H1 (cell line): ENCODE measurements around the gene SH3BP5. TPM values are rescaled to one million over a fixed set of nuclear protein-coding genes. Genes with fewer than 3 reads are reported as not detected.
A peak's percentile ranks its signal among the peaks of the same experiment; 100 is the strongest.

Experiments
- CTCF ChIA-PET: fragments of 300-600 bp; sonication (Branson Sonifier 250); formaldehyde crosslinking; loops from one replicate; lab custom pipeline; 2021; ENCODE audit not compliant: partially characterized antibody; lab: Charles Lee
- POLR2A ChIA-PET: fragments of 300-600 bp; sonication (Branson Sonifier 250); formaldehyde crosslinking; loops from one replicate; lab custom pipeline; 2021; ENCODE audit warnings: inconsistent platforms; ENCODE audit not compliant: partially characterized antibody; lab: Charles Lee
- DNase-seq, 2 experiments: peaks; one replicate each; pipeline versions ENCODE4 v3.0.0 to v3.0.0-alpha.2; 2010 to 2022; ENCODE audit warnings: low spot score in 2 of 2, low read depth in 1 of 2, mixed read lengths in 1 of 2
- FAIRE-seq: peaks from 2 replicates; lab custom pipeline; 2011; peaks lifted over from hg19 to GRCh38; lab: Jason Lieb, UNC
- H2AFZ ChIP-seq: 2 replicates; pipeline ENCODE4 v1.8.1; 2012; ENCODE audit warnings: low read length, inconsistent platforms
- H2AK5ac ChIP-seq: 2 replicates; pipeline ENCODE4 v1.6.1; 2013; ENCODE audit warnings: low read depth, low read length
- H2BK120ac ChIP-seq: replicated peaks from 2 replicates; pipeline ENCODE3; 2013; ENCODE audit warnings: low read depth, low read length, inconsistent platforms
- H2BK12ac ChIP-seq: 2 replicates; pipeline ENCODE4 v1.6.1; 2013; ENCODE audit warnings: low read depth, low read length
- H2BK15ac ChIP-seq: 2 replicates; pipeline ENCODE4 v1.6.1; 2013; ENCODE audit warnings: low read length
- H2BK20ac ChIP-seq: 2 replicates; pipeline ENCODE4 v1.6.1; 2013; ENCODE audit warnings: low read length
- H2BK5ac ChIP-seq: 2 replicates; pipeline ENCODE4 v1.6.1; 2013; ENCODE audit warnings: low read depth, low read length
- H3K14ac ChIP-seq: 2 replicates; pipeline ENCODE4 v1.6.1; 2013; ENCODE audit warnings: inconsistent platforms; ENCODE audit not compliant: insufficient read length
- H3K18ac ChIP-seq: 2 replicates; pipeline ENCODE4 v1.6.1; 2013; ENCODE audit warnings: low read length; ENCODE audit errors: extremely low read depth
- H3K23ac ChIP-seq: 2 replicates; pipeline ENCODE4 v1.6.1; 2013; ENCODE audit warnings: inconsistent platforms; ENCODE audit not compliant: insufficient read length
- H3K23me2 ChIP-seq: 2 replicates; pipeline ENCODE4 v1.6.1; 2013; ENCODE audit warnings: low read depth, low read length
- H3K27ac ChIP-seq: 2 replicates; pipeline ENCODE4 v1.6.1; 2011; ENCODE audit warnings: low read depth, low read length, inconsistent platforms
- H3K27me3 ChIP-seq, 4 experiments: replicated peaks in 1 of 4; 1 replicate in 1 of 4; 2 replicates in 3 of 4; pipeline versions ENCODE4 v1.6.1 to v1.8.1; 2011 to 2013; ENCODE audit warnings: low read length in 3 of 4, mild to moderate bottlenecking in 3 of 4, inconsistent platforms in 2 of 4, mixed read lengths in 2 of 4, moderate library complexity in 1 of 4; ENCODE audit not compliant: control insufficient read depth in 3 of 4, insufficient read depth in 3 of 4; ENCODE audit errors: extremely low read depth in 1 of 4
- H3K36me3 ChIP-seq, 4 experiments: 2 replicates each; pipeline versions ENCODE4 v1.6.1 to v1.8.1; 2011 to 2013; ENCODE audit warnings: mild to moderate bottlenecking in 4 of 4, low read length in 3 of 4, moderate library complexity in 2 of 4, control low read depth in 1 of 4, inconsistent platforms in 1 of 4; ENCODE audit not compliant: insufficient read depth in 4 of 4, control insufficient read depth in 2 of 4
- H3K4ac ChIP-seq: replicated peaks from 2 replicates; pipeline ENCODE3; 2013; ENCODE audit warnings: low read length, low read depth, mixed read lengths, inconsistent platforms; ENCODE audit not compliant: insufficient read length
- H3K4me1 ChIP-seq, 4 experiments: replicated peaks in 1 of 4; 1 replicate in 1 of 4; 2 replicates in 3 of 4; pipeline versions ENCODE4 v1.6.1 to v1.8.1; 2011 to 2013; ENCODE audit warnings: low read length in 3 of 4, inconsistent platforms in 2 of 4, mixed read lengths in 1 of 4; ENCODE audit not compliant: insufficient read depth in 4 of 4, control insufficient read depth in 3 of 4
- H3K4me2 ChIP-seq, 2 experiments: 2 replicates each; pipeline versions ENCODE4 v1.6.1 to v1.8.1; 2011 to 2013; ENCODE audit warnings: low read depth in 2 of 2, low read length in 2 of 2, control low read depth in 1 of 2, inconsistent platforms in 1 of 2, mild to moderate bottlenecking in 1 of 2; ENCODE audit not compliant: insufficient read depth in 1 of 2
- H3K4me3 ChIP-seq, 4 experiments: fragments of 200-600, 300-600 bp in 1 of 4; sonication (generic), shearing (Covaris generic), sonication (Bioruptor Twin) in 1 of 4; 2 replicates each; pipeline versions ENCODE4 v1.5.1 to v1.8.1; 2011 to 2016; ENCODE audit warnings: low read length in 4 of 4, low read depth in 3 of 4, control low read depth in 2 of 4, inconsistent platforms in 2 of 4, mild to moderate bottlenecking in 2 of 4, mixed read lengths in 1 of 4, moderate library complexity in 1 of 4; ENCODE audit not compliant: insufficient read depth in 2 of 4; ENCODE audit errors: extremely low read depth in 1 of 4
- H3K56ac ChIP-seq: replicated peaks from 2 replicates; pipeline ENCODE3; 2013; ENCODE audit warnings: low read depth, mild to moderate bottlenecking, mixed read lengths, low read length, inconsistent platforms; ENCODE audit not compliant: insufficient read length
- H3K79me1 ChIP-seq: 2 replicates; pipeline ENCODE4 v1.6.1; 2013; ENCODE audit warnings: low read depth, low read length, control low read depth
- H3K79me2 ChIP-seq, 2 experiments: 2 replicates each; pipeline versions ENCODE4 v1.6.1 to v1.8.1; 2012 to 2013; ENCODE audit warnings: low read length in 2 of 2, mild to moderate bottlenecking in 2 of 2, inconsistent platforms in 1 of 2; ENCODE audit not compliant: insufficient read depth in 2 of 2, control insufficient read depth in 1 of 2
- H3K9ac ChIP-seq, 4 experiments: replicated peaks in 1 of 4; 1 replicate in 1 of 4; 2 replicates in 3 of 4; pipeline versions ENCODE4 v1.6.1 to v1.8.1; 2011 to 2013; ENCODE audit warnings: low read depth in 3 of 4, low read length in 3 of 4, control low read depth in 2 of 4, mild to moderate bottlenecking in 2 of 4, moderate library complexity in 2 of 4, inconsistent platforms in 1 of 4; ENCODE audit errors: extremely low read depth in 1 of 4
- H3K9me3 ChIP-seq, 2 experiments: 2 replicates each; pipeline versions ENCODE4 v1.6.1 to v1.8.1; 2012 to 2013; ENCODE audit warnings: mild to moderate bottlenecking in 2 of 2, moderate library complexity in 2 of 2, control low read depth in 1 of 2, inconsistent platforms in 1 of 2, low read depth in 1 of 2, low read length in 1 of 2, mixed read lengths in 1 of 2; ENCODE audit not compliant: insufficient read depth in 2 of 2
- H4K20me1 ChIP-seq, 2 experiments: replicated peaks in 1 of 2; 2 replicates each; pipeline versions ENCODE3 to v1.8.1; 2011 to 2013; ENCODE audit warnings: inconsistent platforms in 2 of 2, low read length in 2 of 2, mild to moderate bottlenecking in 1 of 2; ENCODE audit not compliant: insufficient read depth in 2 of 2, control insufficient read depth in 1 of 2
- H4K5ac ChIP-seq: 2 replicates; pipeline ENCODE4 v1.6.1; 2013; ENCODE audit warnings: low read length, low read depth, mixed read lengths, inconsistent platforms; ENCODE audit not compliant: insufficient read length
- H4K8ac ChIP-seq: 2 replicates; pipeline ENCODE4 v1.8.0; 2013; ENCODE audit warnings: mild to moderate bottlenecking, moderate library complexity, low read length, inconsistent platforms; ENCODE audit not compliant: insufficient read depth; ENCODE audit errors: extremely low read depth
- H4K91ac ChIP-seq: replicated peaks from 2 replicates; pipeline ENCODE3; 2013; ENCODE audit warnings: low read length, mixed read lengths, inconsistent platforms; ENCODE audit not compliant: insufficient read length
- BACH1 ChIP-seq: IDR thresholded peaks from 2 replicates; pipeline ENCODE4 v1.6.1; 2012; ENCODE audit warnings: low read length, improper control_type of control experiment
- MAFK ChIP-seq: IDR thresholded peaks from 2 replicates; pipeline ENCODE4 v1.6.1; 2012; ENCODE audit warnings: low read depth, mild to moderate bottlenecking, improper control_type of control experiment, low read length
- WGBS, 2 experiments: shearing (Covaris generic) in 1 of 2; methylation state at CpG; one replicate each; pipeline versions ENCODE4 v1.1.6 to v1.1.7; 2013 to 2015; ENCODE audit warnings: low lambda C conversion rate in 2 of 2, mixed read lengths in 2 of 2, inconsistent platforms in 1 of 2, low coverage in 1 of 2, missing lambda C conversion rate in 1 of 2; ENCODE audit not compliant: insufficient replicate concordance in 2 of 2, insufficient coverage in 1 of 2, insufficient read length in 1 of 2; ENCODE audit errors: extremely low coverage in 1 of 2, missing lambda C conversion rate in 1 of 2; 5-methylcytosine and 5-hydroxymethylcytosine counted together
- polyA plus RNA-seq, 7 experiments: library from polyadenylated mRNA; depleted of rRNA in 3 of 7; stranded (reverse) in 5 of 7; unstranded in 2 of 7; fragments of >200 nt in 5 of 7; fragments of 200-250 nt in 2 of 7; gene quantifications; 1 replicate in 5 of 7; 2 replicates in 1 of 7; 4 replicates in 1 of 7; pipeline versions ENCODE4 v1.2.1 to v1.2.3, GENCODE V29; 2011 to 2013; ENCODE audit warnings: missing spikeins in 2 of 7, mixed read lengths in 2 of 7
- total RNA-seq: library from RNA; stranded (reverse); fragmentation: NEBNext Ultra II Directional; extraction: Animal tissue kit (Norgen Biotek cat#: 25700); gene quantifications from 2 replicates; pipeline ENCODE4 v1.2.1, GENCODE V29; 2021

The SH3BP5 gene
- total and polyA plus RNA-seq, 2 of the 8 experiments (the other 6 are each of a cell fraction or from before 2014, with no cell fraction given), result 7.1 to 9.7 TPM

- H3K79me1 ChIP-seq, result no peaks in the 10 kb centered on the region
- H3K4me3 ChIP-seq, result no peak overlapping the region
- H3K4ac ChIP-seq, result no peak overlapping the region
- H4K91ac ChIP-seq, result no peak overlapping the region
- no peak overlapping the region for H3K18ac ChIP-seq
- no peaks in the 10 kb centered on the region for H4K20me1 ChIP-seq
- no peak overlapping the region for H2BK20ac ChIP-seq
- H3K4me1 ChIP-seq, result peaks cover 0 to 3% (median 0%) of the 10 kb centered on the region in 4 experiments; a peak in 3 of 7 replicates
- no peak overlapping the region for H3K27ac ChIP-seq
- H4K5ac ChIP-seq, result no peak overlapping the region
- no peak overlapping the region for H3K14ac ChIP-seq
- FAIRE-seq (no peak), DNase-seq (no peak)
- TF ChIP-seq MAFK (0 out of 2 replicates have a peak, but pooled peaks have one; percentile 5), BACH1 (no peak)
- no peak overlapping the region for H3K56ac ChIP-seq
- H3K4me2 ChIP-seq, result no peak overlapping the region
- H3K36me3 ChIP-seq, result no peaks in the 10 kb centered on the region
- no peak overlapping the region for H2BK15ac ChIP-seq
- H2AFZ ChIP-seq, result no peak overlapping the region; the same call in 1 of the 2 replicates
- H3K23ac ChIP-seq, result no peak overlapping the region
- H2AK5ac ChIP-seq, result no peak overlapping the region
- H3K79me2 ChIP-seq, result no peaks in the 10 kb centered on the region
- H3K9me3 ChIP-seq, result no peaks in the 10 kb centered on the region
- H2BK120ac ChIP-seq, result no peak overlapping the region
- CTCF ChIA-PET, result interaction anchor here (1.0 to 3.9 kb wide), 7 partner anchors 13 to 107 kb away, joined by 3 to 30 read pairs (median 4); partner anchors contain the start of gene SH3BP5
- POLR2A ChIA-PET, result no interaction called here
- no peak overlapping the region for H2BK12ac ChIP-seq
- no peak overlapping the region for H3K9ac ChIP-seq
- no peaks in the 10 kb centered on the region for H3K27me3 ChIP-seq
- 95% methylated on average over 22 of the region's 22 CpGs; no CpG with 5 or more reads in 1 of the 2 experiments for WGBS, 2 experiments
- H4K8ac ChIP-seq, result no peak overlapping the region
- H3K23me2 ChIP-seq, result no peaks in the 10 kb centered on the region
- no peak overlapping the region for H2BK5ac ChIP-seq
Observed at GRCh38 chr3:15375461-15376000, 43.1 kb upstream of the SH3BP5 start.
